B cell (primary cell): ENCODE results near the gene SMIM1. TPM values are rescaled to one million over a fixed set of nuclear protein-coding genes. Genes with fewer than 3 reads are reported as not detected.

ENCODE experiments used
- ATAC-seq: fragments of 200-7000 bp; cut with Tn5 transposase; one replicate; pipeline ENCODE4 v1.10.0; 2021; ENCODE audit warnings: low read depth, mild to moderate bottlenecking, moderate number of reproducible peaks, moderate library complexity
- CTCF ChIA-PET: fragments of 350-600 bp; sonication (Branson Sonifier 250); formaldehyde crosslinking; loops from one replicate; lab custom pipeline; 2021; ENCODE audit warnings: antibody characterized with exemption, inconsistent platforms; lab: Charles Lee
- POLR2A ChIA-PET: fragments of 350-600 bp; sonication (Branson Sonifier 250); formaldehyde crosslinking; loops from one replicate; lab custom pipeline; 2021; ENCODE audit warnings: antibody characterized with exemption; lab: Charles Lee
- DNase-seq: peaks from one replicate; pipeline ENCODE4 v3.0.0; 2013
- H2AFZ ChIP-seq: 2 replicates; pipeline ENCODE4 v1.6.1; 2012; ENCODE audit warnings: mild to moderate bottlenecking, low read depth, low read length; ENCODE audit not compliant: insufficient read depth, poor library complexity, severe bottlenecking
- H3K27ac ChIP-seq, 2 donors: 1 replicate in 1 of 2; 2 replicates in 1 of 2; pipeline ENCODE4 v1.5.1; 2012 to 2013; ENCODE audit warnings: low read length in 2 of 2, mild to moderate bottlenecking in 2 of 2, moderate library complexity in 1 of 2
- H3K27me3 ChIP-seq, 4 experiments: fragments of 200-600 bp in 1 of 4; sonication (generic) in 1 of 4; replicated peaks in 1 of 4; 1 replicate in 2 of 4; 2 replicates in 2 of 4; pipeline versions ENCODE4 v1.6.1 to v1.7.0; 2013 to 2016; ENCODE audit warnings: low read length in 3 of 4, mild to moderate bottlenecking in 2 of 4, mixed read lengths in 1 of 4, moderate library complexity in 1 of 4; ENCODE audit not compliant: insufficient read depth in 4 of 4, control insufficient read depth in 3 of 4; ENCODE audit errors: control extremely low read depth in 1 of 4
- H3K36me3 ChIP-seq, 2 experiments: replicated peaks in 1 of 2; 1 replicate in 1 of 2; 2 replicates in 1 of 2; pipeline versions ENCODE4 v1.6.1 to v1.7.1; 2013; ENCODE audit warnings: low read length in 1 of 2; ENCODE audit not compliant: insufficient read depth in 2 of 2, control insufficient read depth in 1 of 2; ENCODE audit errors: control extremely low read depth in 1 of 2, extremely low read depth in 1 of 2
- H3K4me1 ChIP-seq, 2 donors: fragments of 200-600 bp in 1 of 2; sonication (generic) in 1 of 2; 1 replicate in 1 of 2; 2 replicates in 1 of 2; pipeline versions ENCODE4 v1.5.1 to v1.6.1; 2013 to 2017; ENCODE audit warnings: low read length in 2 of 2; ENCODE audit not compliant: control insufficient read depth in 2 of 2, insufficient read depth in 2 of 2
- H3K4me2 ChIP-seq: replicated peaks from 2 replicates; pipeline ENCODE3; 2012; ENCODE audit warnings: mild to moderate bottlenecking, low read depth, low read length; ENCODE audit not compliant: poor library complexity, severe bottlenecking
- H3K4me3 ChIP-seq, 5 experiments: fragments of 200-600 bp in 1 of 5; sonication (generic) in 1 of 5; 1 replicate in 3 of 5; 2 replicates in 2 of 5; pipeline versions ENCODE4 v1.5.1 to v1.7.0; 2011 to 2016; ENCODE audit warnings: low read length in 4 of 5, mild to moderate bottlenecking in 4 of 5, low read depth in 2 of 5, control low read depth in 1 of 5, moderate library complexity in 1 of 5; ENCODE audit not compliant: insufficient read depth in 1 of 5; ENCODE audit errors: control extremely low read depth in 1 of 5, extremely low read depth in 1 of 5
- H3K79me2 ChIP-seq: fragments of 200-600 bp; sonication (generic); one replicate; pipeline ENCODE4 v1.6.0; 2016; ENCODE audit warnings: low read length; ENCODE audit not compliant: control insufficient read depth, insufficient read depth
- H3K9ac ChIP-seq: fragments of 200-600 bp; sonication (generic); 2 replicates; pipeline ENCODE4 v1.6.1; 2017; ENCODE audit warnings: mild to moderate bottlenecking, low read length, moderate library complexity
- H3K9me3 ChIP-seq, 3 donors: one replicate each; pipeline versions ENCODE4 v1.6.1 to v1.7.1; 2013; ENCODE audit warnings: low read length in 2 of 3; ENCODE audit not compliant: control insufficient read depth in 2 of 3, insufficient read depth in 1 of 3; ENCODE audit errors: control extremely low read depth in 1 of 3
- H4K20me1 ChIP-seq: 2 replicates; pipeline ENCODE4 v1.6.0; 2012; ENCODE audit warnings: mild to moderate bottlenecking, low read length; ENCODE audit not compliant: insufficient read depth, control insufficient read depth, poor library complexity, severe bottlenecking
- H3K27ac Mint-ChIP-seq: one replicate; pipeline ENCODE4 v1.8.0; 2021; ENCODE audit warnings: mixed read lengths
- H3K27me3 Mint-ChIP-seq: one replicate; pipeline ENCODE4 v1.8.0; 2021; ENCODE audit warnings: mixed read lengths
- H3K4me1 Mint-ChIP-seq: one replicate; pipeline ENCODE4 v1.8.0; 2021; ENCODE audit warnings: mixed read lengths
- H3K4me3 Mint-ChIP-seq: one replicate; pipeline ENCODE4 v1.8.0; 2021; ENCODE audit warnings: mixed read lengths
- H3K9me3 Mint-ChIP-seq: one replicate; pipeline ENCODE4 v1.8.0; 2022; ENCODE audit warnings: mixed read lengths; ENCODE audit not compliant: insufficient read depth
- EZH2 ChIP-seq: IDR thresholded peaks from 2 replicates; pipeline ENCODE4 v1.6.1; 2012; ENCODE audit warnings: borderline replicate concordance, low read depth, mild to moderate bottlenecking, moderate library complexity, low read length; ENCODE audit not compliant: insufficient read depth, poor library complexity, severe bottlenecking
- WGBS: methylation state at CpG from one replicate; pipeline ENCODE4 v1.1.5; 2013; ENCODE audit warnings: missing lambda C conversion rate; ENCODE audit not compliant: insufficient coverage; 5-methylcytosine and 5-hydroxymethylcytosine counted together
- intact Hi-C: fragments of 100-400 bp; cut with micrococcal nuclease; formaldehyde crosslinking; loops from one replicate; pipeline ENCODE4 v1.10.0; 2022
- polyA plus RNA-seq: library from polyadenylated mRNA; depleted of rRNA; stranded (reverse); fragments of >200 nt; gene quantifications from 2 replicates; pipeline ENCODE4 v1.2.3, GENCODE V29; 2012
- total RNA-seq, 2 donors: library from RNA; stranded (reverse); fragments of 120-200 nt in 1 of 2; gene quantifications; 1 replicate in 1 of 2; 2 replicates in 1 of 2; pipeline versions ENCODE4 v1.2.3 to v1.2.4, GENCODE V29; 2013 to 2022
- TF ChIP-seq, protein P1 (sequence below): fragments of 200-600 bp; IDR thresholded peaks from one replicate; pipeline ENCODE4 v1.8.0; 2022; ENCODE audit warnings: antibody characterized with exemption, mild to moderate bottlenecking

The SMIM1 gene
- total and polyA plus RNA-seq, 2 donors (not counting 1 experiment from before 2014, with no cell fraction given), result 2.6 to 9.0 TPM

DNA sequence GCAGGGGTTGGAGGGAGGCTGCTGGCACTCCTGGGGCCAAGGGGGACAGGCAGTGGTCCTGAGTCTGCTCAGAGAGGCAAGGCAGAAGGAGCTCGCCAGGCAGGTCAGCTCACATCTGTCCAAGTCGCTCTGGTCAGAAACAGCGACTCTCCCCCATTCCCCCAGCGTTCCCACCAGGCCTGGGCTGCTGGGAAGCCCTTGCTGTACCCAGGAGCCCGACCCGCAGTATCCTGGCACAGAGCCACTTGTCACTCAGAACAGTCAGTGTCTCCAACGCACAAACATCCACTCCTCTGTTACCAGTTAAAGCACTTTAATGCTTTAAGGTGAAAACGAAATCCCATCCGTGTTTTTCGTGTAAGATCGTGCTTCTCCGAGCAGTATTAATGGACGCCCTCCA lies 36.9 kb upstream of the SMIM1 start:
- no peaks in the 10 kb centered on the region for H4K20me1 ChIP-seq
- H3K4me2 ChIP-seq, result no peak overlapping the region
- H3K27ac Mint-ChIP-seq, result no peak overlapping the region
- 95% methylated on average over 11 of the region's 13 CpGs for WGBS
- ChIA-PET POLR2A (no interaction called here), CTCF (interaction anchor here (1.4 kb wide), 1 partner anchor 11 kb away, joined by 6 read pairs; no protein-coding TSS in a partner anchor)
- peaks cover 0 to 3% (median 0%) of the 10 kb centered on the region in 3 donors for H3K9me3 ChIP-seq
- no peak overlapping the region for H3K9ac ChIP-seq
- H3K4me1 Mint-ChIP-seq, result no peaks in the 10 kb centered on the region
- no peaks in the 10 kb centered on the region for H3K79me2 ChIP-seq
- ATAC-seq (no peak), DNase-seq (no peak)
- intact Hi-C loops, result no loop called here
- no peaks in the 10 kb centered on the region for H3K9me3 Mint-ChIP-seq
- H3K4me3 ChIP-seq, result no peak overlapping the region
- no peaks in the 10 kb centered on the region for H3K4me1 ChIP-seq
- no peaks in the 10 kb centered on the region for H3K27me3 ChIP-seq
- no peak overlapping the region for H2AFZ ChIP-seq
- no peaks in the 10 kb centered on the region for H3K27me3 Mint-ChIP-seq
- H3K4me3 Mint-ChIP-seq, result no peak overlapping the region
- H3K36me3 ChIP-seq, result peaks cover 1 to 18% of the 10 kb centered on the region in 2 experiments
- H3K27ac ChIP-seq, result no peak overlapping the region
- TF ChIP-seq, protein P1, sequence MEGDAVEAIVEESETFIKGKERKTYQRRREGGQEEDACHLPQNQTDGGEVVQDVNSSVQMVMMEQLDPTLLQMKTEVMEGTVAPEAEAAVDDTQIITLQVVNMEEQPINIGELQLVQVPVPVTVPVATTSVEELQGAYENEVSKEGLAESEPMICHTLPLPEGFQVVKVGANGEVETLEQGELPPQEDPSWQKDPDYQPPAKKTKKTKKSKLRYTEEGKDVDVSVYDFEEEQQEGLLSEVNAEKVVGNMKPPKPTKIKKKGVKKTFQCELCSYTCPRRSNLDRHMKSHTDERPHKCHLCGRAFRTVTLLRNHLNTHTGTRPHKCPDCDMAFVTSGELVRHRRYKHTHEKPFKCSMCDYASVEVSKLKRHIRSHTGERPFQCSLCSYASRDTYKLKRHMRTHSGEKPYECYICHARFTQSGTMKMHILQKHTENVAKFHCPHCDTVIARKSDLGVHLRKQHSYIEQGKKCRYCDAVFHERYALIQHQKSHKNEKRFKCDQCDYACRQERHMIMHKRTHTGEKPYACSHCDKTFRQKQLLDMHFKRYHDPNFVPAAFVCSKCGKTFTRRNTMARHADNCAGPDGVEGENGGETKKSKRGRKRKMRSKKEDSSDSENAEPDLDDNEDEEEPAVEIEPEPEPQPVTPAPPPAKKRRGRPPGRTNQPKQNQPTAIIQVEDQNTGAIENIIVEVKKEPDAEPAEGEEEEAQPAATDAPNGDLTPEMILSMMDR, result no peak
- TF ChIP-seq EZH2, result no peak

DNA sequence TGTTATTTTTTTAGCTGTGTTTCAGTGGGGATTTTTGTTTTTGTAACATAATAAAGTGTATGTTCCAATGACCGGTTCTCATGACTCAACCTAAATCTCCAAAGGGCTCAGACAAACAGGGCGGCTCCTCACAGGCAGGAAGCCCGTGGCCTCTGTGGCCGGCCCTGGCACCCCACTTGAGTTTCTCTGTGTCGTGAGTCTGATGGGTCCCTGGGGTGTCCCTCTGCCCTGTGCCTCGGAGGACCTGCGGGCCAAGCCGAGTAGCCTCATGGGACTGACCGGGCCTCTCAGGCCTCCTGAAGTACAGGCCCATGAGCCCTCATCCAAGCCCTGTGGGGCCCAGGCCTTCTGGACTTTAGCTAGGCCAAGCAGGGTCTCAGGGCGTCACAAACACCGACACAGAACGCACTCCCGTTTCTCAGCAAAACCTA lies 36.4 kb upstream of the SMIM1 start:
- no peak overlapping the region for H3K27ac Mint-ChIP-seq
- POLR2A ChIA-PET, result no interaction called here
- no peak overlapping the region for H3K4me2 ChIP-seq
- H3K27me3 ChIP-seq, result no peaks in the 10 kb centered on the region
- peaks cover 0 to 3% (median 0%) of the 10 kb centered on the region in 3 donors for H3K9me3 ChIP-seq
- H3K4me1 Mint-ChIP-seq, result no peaks in the 10 kb centered on the region
- peaks cover 1 to 20% of the 10 kb centered on the region in 2 experiments for H3K36me3 ChIP-seq
- CTCF ChIA-PET, result no interaction called here
- H3K27ac ChIP-seq, result no peak overlapping the region
- no peak for ATAC-seq
- DNase-seq, result no peak
- no peak overlapping the region for H3K9ac ChIP-seq
- intact Hi-C loops, result no loop called here
- H3K4me3 ChIP-seq, result no peak overlapping the region
- H3K9me3 Mint-ChIP-seq, result no peaks in the 10 kb centered on the region
- no peaks in the 10 kb centered on the region for H3K79me2 ChIP-seq
- H4K20me1 ChIP-seq, result no peaks in the 10 kb centered on the region
- no peak overlapping the region for H3K4me3 Mint-ChIP-seq
- 88% methylated on average over 12 of the region's 13 CpGs for WGBS
- H2AFZ ChIP-seq, result no peak overlapping the region
- no peak for TF ChIP-seq EZH2
- no peaks in the 10 kb centered on the region for H3K4me1 ChIP-seq
- no peaks in the 10 kb centered on the region for H3K27me3 Mint-ChIP-seq
